GM18520 (cell line): ENCODE results near the gene STEAP1B.
A peak's percentile ranks its signal among the peaks of the same experiment; 100 is the strongest.
"Not testable (repeated sequence)": the region's sequence is repeated elsewhere in the genome, so short reads cannot be mapped to it uniquely, and the experiment has no call there.

Source experiments
- ATAC-seq: cut with Tn5 transposase; IDR thresholded peaks from one replicate; pipeline ENCODE4 v1.9.1; 2021; ENCODE audit not compliant: unreplicated experiment

STEAP1B gene

DNA sequence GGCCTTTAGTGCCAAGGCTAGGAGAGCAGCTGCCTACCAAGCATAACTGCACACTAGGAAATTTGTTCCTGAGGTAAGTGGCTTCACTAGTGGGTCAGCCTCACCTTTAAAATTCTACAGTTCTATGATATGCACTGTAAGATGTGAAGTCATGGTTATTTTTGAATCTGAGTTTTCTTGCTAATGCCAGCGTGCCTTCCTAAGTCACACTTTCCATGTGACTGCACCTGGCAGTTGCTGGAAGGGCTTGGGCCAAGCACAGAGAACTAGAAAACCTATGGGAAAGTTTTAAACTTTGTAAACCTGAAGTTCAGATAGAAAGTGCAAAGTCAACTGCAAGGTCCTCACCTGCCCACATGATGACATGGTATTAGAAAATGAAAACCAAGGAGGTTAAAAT is 42.5 kb downstream of the STEAP1B start:
- ATAC-seq, result no peak

DNA sequence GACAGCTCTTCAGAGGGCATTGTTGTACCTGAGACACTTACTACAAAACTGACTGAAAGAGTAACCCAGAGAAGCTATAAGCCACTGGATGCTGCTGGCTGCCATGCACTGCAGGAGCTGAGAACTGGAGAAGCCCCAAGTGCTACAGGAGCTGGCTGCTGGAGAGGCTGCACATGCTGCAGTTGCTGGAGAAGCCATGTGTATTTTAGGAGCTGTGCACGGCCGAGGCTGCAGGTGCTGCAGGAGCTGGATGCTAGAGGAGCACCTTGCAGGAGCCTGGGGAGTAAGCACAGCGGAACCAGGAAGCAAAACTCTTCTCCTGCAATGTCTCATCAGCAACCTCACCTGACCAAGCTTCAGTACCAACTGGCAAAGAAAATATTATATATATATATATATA is 45.5 kb downstream of the STEAP1B start:
- ATAC-seq, result no peak

DNA sequence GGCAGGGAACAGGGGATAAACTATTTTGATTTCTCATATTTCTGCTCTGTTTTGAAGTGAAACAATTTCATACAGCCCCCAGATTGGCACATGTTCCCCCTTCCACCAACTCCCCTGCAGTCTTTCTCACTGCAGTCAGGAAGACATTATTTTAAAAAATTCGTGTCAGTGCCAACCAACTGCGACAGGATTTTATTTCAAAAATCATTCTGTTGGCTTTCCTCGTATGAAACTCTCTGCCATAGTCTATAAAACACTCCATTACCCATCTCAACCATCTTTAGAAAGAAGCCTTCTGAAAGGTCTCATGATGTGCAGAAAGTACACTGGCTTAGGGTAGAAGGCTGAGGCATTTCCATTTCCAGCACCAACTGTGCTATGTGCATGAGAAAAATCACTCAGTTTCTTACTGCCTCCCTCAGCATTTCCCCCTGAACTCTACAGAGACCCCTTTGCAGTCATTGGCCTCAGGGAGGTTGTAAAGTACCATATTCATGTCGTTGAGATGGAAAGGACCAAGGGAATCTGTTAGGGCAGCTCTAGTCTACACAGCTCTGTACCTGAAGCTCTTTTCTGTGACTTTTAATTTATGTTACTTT is 46.9 kb downstream of the STEAP1B start:
- ATAC-seq, result no peak

DNA sequence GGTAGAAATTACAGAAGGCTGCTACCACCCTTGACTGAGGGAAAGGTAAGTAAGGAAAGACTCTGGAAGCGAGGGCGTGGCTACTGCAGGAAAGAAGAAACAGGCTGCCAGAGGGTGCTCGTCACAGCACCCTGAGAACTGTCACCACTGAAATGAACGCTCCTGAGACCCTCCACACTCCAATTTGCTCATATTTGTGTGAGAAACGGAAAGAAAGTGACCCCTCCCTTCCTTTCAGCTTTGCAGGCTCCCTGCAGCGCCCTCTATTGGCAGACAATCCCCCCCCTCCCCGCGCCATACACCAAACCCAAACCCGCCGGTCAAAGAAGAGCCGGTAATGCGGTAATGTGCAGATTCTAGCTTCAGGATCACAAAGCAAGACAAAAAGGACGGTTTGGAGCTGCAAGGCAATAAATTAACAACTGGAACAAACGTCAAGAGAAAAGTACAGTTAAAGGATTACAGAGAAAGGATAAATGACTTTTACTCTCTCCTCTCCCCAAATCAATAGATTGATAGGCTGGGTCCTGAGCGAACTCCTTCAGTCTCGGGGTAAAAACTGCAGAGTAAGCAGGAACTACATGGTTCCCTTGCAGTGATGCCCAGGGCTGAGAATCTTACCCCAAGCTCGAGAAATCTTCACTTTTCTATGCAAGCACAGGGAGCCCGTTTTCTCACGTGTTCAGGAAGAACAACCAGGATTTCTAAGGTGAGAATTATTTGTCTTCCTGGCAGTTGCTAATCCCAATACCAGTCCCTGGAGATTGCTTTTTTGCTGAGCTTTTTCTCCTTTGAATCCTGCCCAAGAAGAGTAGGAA is 47.6 kb downstream of the STEAP1B start:
- ATAC-seq, result no peak

DNA sequence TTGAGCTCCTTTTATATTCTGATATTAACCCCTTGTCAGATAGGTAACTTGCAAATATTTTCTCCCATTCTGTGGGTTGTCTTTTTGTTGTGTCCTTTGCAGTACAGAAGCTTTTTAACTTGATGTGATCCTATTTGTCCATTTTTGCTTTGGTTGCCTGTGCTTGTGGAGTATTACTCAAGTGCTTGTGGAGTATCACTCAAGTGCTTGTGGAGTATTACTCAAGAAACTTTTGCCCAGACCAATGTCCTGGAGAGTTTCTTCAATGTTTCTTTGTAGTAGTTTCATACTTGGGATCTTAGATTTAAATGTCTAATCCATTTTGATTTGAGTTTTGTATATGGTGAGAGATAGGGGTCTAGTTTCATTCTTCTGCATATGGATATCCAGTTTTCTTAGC is 50.0 kb downstream of the STEAP1B start:
- not testable (repeated sequence) for ATAC-seq

DNA sequence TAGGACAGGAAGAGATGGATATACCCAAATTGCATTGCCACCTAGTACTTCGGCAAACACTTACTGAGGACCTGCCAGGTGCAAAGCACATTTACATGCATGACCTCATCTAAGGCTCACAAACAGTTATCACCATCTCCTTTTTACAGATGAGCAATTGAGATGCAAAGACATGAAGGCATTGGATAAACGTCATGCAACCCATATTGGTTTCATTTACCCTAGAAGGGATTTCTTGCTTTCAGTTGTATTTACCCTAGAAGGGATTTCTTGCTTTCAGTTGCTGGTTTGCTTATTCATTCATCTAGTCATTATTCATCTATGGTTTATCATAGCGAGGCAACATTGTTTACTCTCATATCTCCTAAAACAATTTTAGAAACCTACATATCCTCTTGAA is 52.2 kb downstream of the STEAP1B start:
- peak; percentile 91 for ATAC-seq

DNA sequence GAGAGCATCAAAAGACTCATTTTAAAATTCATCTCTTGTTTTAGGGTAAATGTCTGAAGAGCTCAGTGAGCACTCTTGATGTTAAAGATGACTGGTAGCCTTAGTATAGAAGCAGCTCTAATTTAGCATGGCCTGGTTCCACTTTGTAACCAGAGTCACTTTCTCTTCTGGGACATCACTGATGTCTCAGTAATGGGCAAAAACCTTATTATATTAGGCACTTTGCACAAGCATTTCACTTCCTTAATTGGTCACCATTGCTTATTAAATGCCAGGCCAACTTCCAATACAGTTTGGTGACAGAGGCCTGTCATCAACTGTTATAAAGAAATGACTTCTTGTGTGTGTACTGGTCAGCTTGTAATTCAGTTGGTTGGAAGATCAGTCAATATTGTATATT is 53.0 kb downstream of the STEAP1B start:
- ATAC-seq, result peak; percentile 25

DNA sequence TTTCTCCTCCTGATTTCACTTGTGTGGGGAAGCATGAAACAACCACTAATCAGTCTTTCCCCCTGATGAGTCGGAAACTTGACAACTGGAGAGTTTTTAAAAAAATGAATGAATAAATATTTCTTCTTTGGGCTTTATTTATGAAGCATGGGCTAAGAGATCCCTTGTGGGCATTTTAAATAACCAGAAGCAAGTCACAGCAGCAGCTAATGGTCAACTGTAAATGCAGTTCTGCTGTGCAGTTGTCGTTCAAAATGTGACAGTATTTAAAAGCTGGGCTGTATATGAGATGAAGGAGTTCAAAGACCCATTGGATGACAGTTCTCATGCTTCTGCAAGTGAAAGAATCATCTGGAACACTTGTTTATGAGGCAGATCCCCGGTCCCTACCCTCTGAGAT is 54.1 kb downstream of the STEAP1B start:
- no peak for ATAC-seq

DNA sequence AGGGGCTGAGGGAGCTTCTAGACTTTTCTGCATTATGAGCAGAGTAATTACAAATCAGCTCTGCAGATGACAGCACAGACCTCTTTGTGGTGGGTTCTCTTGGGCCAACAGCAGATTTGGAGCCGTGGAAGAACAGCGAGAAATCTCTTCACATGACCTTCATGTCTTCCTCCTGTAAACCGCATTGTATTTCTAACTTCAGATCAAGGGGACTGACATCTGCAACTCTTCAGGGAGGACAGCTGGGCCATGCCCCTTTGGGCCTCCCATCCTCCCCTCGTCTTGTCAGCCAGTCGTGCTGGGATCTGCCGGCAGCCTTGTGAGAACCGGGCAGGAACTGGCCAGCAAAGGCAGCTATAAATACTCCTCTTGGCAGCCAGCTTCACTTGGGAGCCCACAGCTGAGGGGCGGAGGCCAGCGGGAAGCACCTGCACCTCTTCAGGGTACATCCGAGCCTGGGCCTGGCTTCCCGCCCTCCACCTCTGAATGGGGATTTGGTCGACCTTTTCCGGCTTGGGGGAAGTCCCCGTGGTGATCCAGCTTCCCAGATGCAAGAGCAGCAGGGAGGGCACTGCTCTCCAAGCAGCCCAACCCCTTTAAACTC is 54.7 kb downstream of the STEAP1B start:
- no peak for ATAC-seq

DNA sequence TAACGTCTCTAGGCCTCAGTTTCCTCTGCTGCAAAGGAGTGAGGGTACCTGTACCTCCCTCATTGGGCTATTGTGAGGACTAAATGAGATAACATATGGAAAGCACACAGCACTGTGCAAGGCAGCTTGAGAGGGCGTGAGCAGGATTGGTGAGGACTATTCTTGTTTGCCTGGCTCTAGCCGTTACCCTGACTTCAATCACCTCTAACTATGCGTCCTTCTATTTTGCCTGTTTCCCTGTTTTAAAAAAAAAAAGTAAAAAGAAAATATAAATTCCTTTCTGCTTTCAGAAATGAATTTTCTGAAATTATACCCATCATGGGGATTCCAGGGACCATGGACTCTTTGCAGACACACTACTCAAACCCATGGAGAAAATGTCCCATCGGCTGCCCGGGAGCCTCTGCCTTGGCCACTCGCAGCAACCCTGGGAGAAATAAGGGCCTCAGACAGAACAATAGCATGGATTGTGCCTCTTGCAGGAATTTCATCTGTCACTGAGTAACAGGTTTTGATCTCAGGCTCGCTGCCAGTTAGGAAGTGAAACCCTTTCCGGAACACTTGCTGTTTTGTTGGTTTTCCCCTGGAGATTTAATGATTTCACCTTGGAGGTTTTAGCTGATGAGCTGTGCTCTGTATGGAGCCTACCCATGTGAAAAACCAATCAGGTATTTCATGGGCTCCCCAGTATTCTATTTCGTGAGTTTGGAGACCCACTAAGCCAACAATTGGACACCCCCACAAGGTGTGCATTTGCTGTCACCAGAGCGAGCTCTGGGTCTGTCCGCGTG is 55.6 kb downstream of the STEAP1B start:
- ATAC-seq, result no peak

DNA sequence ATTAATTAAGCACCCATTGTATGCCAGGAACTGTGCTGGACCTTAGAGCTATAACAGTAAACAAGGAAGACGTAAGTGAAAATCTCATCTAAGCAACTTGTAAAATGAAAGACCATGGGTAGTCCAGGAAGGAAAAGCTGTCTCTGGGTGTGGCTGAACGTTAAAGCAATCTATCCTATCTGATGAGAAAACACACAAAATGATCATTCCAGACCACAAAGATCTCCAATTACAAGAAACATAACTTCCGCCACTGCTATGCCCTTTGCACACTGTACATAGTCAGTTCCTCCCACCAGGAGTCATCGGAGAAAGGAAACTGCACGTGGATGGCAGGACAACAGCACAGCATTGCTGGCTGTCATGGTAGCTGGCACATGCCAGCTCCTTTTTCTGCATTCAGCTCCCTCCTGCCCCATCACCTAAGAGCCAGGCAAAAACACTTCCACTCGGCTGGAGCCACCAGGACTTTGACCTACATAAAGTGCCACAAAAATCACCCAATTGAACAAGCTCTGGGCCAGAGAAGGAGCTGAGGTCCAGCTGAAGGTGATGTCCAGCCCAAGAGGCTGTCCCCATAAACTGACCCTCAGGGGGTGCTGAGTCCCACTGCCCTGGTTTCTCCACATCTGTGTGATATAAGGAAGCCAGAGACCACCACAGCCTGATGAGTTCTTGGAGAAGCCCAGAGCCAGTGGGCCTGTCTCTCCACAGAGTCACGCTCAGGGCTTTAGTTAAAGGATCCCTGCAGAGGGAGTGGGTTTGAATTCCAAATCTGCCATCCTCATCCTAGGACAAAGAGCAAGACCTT is 56.4 kb downstream of the STEAP1B start:
- no peak for ATAC-seq

DNA sequence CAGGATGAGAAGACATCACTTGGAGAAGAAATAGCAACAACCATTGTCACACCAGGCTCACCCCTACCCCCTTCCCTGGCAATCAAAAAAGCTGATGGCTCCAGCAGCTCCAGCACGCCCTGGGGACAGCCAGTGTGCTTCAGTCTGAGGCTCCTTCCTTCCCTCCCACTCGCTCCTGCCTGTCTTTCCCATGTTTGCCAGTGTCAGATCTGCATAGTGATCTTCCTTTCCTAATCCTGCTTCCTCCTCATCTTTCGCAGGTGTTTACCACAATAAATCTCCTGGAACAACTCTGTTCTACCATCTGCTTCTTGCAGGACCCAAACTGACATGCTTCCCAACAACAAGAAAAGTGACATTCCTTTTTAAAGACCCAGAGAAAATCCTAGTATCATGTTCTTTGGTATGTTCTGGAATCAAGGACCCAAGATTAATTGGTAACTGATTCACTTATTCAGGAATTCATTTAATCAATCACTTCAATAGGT is 57.1 kb downstream of the STEAP1B start:
- no peak for ATAC-seq

DNA sequence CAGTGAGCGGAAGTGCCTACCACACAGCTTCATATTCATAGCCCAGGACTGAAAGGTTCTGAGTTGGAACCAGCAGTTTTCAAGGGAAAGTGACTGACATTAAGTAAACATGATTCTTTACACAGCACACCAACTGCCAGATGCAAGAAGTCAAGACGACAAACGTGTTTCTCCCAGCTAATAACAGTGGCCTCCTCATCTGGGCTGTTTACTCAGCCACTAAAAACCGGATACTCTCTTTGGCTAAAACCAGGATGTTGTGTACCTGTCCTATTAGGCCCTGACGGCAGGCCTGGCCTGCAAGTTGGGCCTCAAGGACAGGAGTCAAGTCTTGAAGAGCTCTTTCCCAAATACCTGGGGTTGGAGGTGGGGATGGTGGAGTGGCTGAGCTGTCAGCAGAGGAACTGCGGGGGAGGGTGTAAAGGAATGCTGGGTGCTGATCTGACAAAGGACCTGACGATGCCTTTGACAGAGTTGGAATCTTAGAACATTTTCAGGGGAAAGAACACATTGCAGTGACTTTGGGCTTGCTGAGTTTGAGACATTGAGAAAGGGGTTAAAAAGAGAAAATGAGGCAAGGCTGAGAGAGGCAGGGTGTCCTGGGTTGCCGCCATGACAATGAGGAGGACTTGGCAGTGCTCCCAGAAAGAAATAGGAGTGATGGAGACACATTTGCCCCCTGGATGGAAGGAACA is 57.7 kb downstream of the STEAP1B start:
- no peak for ATAC-seq

DNA sequence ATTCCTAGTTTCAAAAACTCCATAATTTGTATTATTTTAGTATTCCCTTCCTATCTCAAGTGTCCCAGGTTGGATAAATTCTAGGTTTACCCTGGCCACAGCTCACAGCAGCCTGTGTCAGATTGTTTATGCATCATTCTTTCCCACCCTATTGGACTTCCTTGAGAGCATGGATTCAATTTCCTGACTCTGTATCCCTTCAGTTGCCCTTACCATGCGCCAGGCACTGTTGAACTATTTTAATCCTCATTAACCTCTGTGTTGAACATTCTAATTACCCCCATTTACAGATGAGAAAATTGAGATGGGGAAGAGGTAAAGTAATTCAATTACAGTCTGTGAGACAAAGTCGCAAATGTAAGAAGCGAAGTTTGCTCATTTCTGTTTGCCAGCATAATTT is 58.8 kb downstream of the STEAP1B start:
- ATAC-seq, result no peak

DNA sequence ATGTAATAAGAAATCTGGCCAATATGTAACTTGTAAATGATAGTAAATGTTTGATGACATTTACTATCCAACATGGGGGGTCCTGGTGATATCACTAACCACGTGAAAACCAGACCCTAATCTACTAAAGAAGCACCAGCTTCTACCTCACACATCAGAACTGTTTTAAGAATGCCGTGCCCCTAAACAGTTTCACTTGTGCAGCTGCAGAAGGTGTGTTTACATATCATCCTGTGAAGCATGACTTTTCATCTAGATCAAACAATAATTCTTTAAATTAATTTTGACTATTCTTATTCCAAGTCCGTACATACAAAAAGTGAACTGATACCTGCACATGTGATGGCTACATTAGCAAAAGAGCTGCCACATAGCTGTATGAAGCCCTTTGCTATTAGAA is 61.0 kb downstream of the STEAP1B start:
- ATAC-seq, result no peak

DNA sequence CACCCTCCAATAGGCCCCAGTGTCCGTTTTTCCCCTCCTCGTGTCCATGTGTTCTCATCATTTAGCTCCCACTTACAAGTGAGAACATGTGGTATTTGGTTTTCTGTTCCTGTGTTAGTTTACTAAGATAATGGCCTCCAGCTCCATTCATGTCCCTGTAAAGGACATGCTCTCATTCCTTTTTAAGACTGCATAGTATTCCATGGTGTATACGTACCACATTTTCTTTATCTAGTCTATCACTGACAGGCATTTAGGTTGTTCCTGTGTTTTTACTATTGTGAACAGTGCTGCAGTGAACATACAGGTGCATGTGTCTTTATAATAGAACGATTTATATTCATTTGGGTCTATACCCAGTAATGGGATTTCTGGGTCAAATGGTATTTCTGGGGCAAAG is 63.4 kb downstream of the STEAP1B start:
- not testable (repeated sequence) for ATAC-seq

DNA sequence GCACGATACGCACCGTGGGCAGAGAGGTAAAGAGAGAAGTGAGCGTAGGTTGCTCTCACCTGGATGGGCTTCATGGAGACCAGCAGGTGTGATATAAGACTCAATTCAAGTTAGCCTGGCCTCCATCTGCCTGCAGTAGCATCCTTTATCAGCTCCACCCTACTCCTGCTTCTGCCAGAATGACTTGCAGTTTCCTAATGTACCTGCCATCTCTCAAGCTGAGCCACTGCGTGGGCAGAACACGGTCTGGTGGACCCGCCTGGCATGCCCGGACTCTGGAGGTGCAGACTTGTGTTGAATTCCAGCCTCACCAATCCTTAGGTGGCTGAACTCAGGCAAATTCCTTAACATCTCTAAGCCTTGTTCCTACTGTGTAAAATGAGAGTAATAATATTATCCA is 64.3 kb downstream of the STEAP1B start:
- no peak for ATAC-seq

DNA sequence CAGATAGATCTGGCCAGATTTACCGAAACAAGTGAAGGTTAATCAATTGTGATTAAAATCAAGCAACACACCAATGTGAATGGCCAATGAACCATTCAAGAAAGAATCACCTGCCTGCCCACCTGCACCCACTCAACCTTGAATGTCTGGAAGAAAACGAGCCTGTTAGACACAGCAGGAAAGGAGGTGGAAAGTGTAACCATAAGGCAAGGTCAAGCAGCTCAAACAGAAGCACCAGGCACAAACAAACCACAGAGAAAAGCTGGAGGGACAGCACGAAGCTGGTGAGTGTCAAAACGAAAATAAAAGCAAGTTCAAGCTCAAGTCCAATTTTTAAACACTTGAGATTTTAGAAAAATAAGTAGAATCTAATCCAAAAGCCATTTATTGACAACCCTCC is 64.9 kb downstream of the STEAP1B start:
- ATAC-seq, result peak; percentile 54

DNA sequence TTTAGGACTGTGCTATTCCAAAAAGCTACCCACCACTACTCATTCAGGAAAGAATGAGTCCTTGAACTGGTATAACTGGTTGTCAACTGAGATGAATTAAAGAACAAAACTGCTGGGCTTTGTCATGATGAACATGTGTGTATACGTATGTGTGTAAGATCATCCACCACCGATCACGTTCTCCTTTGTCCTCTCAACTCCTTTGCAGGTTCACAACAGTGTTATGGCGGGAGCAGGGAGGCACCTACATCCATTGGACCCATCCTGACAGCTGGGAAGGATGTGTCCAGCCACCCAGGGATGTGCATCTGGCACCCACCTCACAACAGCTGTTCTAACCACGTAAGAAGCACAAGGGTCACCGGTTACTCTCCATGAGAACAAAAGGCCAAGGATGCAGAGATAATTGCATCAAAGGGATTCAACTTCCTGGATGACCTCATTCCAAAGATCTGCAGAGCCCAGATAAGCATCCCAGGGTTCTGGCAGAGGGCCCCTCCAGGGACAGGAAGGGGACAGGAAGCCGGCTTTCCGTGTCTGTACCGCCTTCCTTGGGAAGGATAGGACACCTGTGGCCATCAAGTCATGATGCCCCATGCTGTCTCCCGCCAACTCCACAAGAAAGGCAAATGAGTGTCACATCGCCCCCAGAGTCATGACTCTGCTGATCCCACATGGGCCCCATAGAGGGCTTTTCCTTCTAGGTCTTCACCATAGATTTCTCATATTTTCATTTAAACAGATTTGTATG is 66.1 kb downstream of the STEAP1B start:
- ATAC-seq, result no peak
